Stimulated activated CD4-positive, alpha-beta T cell treated with anti-CD3 and anti-CD28 coated beads, Interleukin-12 subunit alpha, Interleukin-12 subunit beta, amount 100 ng/mL, for 4 hours (primary cell): ENCODE measurements around the gene ZNF662.

Experiments
- DNase-seq: peaks from one replicate; pipeline ENCODE4 v3.0.0-alpha.2; 2020

ZNF662 gene

GRCh38 chr3:42891042-42891441 lies 14.9 kb upstream of the ZNF662 start:
- no peak for DNase-seq

DNA sequence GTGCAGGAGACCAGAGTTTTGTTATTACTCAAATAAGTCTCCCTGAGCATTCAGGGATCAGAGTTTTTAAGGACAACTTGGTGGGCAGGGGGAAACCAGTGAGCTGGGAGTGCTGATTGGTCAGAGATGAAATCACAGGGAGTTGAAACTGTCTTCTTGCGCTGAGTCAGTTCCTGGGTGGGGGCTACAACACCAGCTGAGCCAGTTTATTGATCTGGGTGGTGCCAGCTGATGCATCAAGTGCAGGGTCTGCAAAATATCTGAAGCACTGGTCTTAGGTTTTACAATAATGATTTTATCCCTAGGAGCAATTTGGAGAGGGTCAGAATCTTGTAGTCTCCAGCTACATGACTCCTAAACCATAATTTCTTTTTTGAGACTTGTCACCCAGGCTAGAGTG lies 13.8 kb upstream of the ZNF662 start:
- DNase-seq = no peak

DNA sequence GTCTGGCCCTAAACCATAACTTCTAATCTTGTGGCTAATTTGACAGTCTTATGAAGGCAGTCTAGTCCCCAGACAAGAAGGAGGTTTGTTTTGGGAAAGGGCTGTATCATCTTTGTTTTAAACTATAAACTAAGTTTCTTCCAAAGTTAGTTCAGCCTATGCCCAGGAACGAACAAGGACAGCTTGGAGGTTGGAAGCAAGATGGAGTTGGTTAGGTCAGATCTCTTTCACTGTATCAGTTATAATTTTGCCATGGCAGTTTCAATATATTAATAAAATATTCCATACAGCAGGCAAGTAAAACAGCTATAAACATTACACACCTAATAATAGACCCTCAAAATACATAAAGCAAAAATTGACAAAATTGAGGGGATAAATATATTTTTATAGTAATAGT lies 13.1 kb upstream of the ZNF662 start:
- DNase-seq = no peak

GRCh38 chr3:42894698-42895579 lies 11.0 kb upstream of the ZNF662 start:
- no peak for DNase-seq

- no peak for DNase-seq
These were observed 10.4 kb upstream of the ZNF662 start for GRCh38 chr3:42895580-42895868.

GRCh38 chr3:42898896-42899675 lies 6.9 kb upstream of the ZNF662 start:
- no peak for DNase-seq

DNA sequence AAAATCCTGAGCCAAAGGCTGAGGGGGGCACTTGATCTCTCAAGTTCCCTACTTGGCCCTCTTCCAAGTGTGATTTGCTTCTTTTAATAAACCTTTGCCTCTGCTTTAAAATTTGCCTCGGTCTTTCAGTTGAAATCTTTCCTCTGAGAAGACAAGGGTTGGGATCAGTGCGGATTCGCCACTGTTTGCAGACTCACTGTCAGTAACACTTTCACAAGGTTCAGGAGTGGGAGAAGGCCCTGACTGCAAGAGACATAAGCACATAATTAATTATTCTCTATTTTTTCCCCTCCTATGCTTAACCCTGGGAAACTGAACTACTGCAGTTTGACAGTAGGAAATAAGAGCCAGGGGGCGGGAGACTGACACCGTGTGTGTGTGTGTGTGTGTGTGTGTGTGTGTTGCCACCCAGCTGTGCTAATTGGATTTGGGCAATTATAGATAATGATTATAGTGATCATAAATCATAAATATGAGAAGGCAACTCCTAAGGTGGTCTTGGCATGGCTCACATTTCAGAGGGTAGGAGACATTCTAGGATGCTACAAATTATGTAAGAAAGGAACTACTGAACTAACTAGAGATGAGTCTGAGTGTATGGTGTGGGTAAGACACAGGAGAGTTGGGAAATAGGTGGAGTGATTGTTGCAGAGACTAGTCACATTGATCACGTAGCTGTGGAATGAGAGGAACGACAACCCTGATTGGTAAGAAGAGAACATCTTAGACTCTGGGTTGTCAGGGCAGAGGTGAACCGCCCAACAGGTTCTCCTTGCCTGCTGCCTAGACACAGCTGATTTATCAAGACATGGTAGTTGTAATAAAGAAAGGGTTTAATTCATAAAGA lies 5.5 kb upstream of the ZNF662 start:
- DNase-seq = no peak

- no peak for DNase-seq
These were observed 4.9 kb upstream of the ZNF662 start for GRCh38 chr3:42901073-42901415.

GRCh38 chr3:42902257-42902656 lies 3.7 kb upstream of the ZNF662 start:
- DNase-seq = no peak

DNA sequence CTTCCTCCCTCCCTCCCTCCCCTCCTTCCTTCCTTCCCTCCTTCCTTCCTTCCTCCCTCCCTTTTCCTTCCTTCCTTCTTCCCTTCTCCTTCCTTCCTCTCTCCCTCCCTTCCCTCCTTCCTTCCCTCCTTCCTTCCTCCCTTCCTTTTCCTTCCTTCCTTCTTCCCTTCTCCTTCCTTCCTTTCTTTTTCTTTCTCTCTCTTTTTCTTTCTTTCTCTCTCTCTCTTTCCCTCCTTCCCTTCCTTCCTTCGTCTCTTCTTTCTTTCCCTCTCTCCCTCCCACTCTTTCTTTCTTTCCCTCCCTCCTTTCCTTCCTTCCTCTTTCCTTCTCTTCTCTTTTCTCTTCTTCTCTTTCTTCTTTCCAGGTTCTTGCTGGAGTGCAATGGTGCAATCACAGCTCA lies 1.9 kb upstream of the ZNF662 start:
- no peak for DNase-seq

DNA sequence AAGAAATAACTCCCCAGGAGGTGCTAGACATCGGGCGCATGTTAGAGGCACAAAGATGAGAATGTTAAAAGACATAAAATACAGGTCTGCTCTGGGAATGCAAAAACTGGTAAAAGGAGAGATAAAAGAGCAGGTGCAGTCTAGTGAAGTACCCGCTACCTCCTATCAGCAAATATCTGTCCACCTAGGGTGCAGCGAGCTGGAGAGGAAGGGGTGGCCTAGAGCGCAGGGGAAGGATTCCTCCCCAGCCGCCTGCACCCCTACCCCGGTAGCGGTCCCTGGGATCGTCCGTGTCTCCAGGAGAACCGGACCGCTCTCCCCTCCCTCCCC lies 237 bp upstream of the ZNF662 start:
- DNase-seq = no peak

DNA sequence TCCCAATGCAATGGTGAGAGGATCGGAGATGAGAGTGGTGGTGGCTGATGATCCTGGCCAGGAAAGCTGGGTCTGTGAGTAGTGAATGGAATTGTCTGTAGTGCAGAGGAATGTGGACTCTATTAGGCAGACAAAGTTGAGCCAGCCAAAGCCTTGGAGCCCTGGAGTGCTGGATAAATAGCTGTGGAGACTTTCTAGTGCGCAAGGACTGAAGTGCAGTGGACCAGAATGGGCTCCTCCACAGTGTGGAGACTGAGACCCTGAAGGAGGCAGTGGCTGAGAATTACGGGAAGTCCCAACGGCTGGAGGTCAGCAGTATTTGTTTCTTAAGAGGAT lies 874 bp downstream of the ZNF662 start:
- no peak for DNase-seq

- DNase-seq = no peak
These were observed 2.7 kb downstream of the ZNF662 start for GRCh38 chr3:42908675-42909074.

- no peak for DNase-seq
These were observed 5.6 kb downstream of the ZNF662 start for GRCh38 chr3:42911551-42911950.

DNA sequence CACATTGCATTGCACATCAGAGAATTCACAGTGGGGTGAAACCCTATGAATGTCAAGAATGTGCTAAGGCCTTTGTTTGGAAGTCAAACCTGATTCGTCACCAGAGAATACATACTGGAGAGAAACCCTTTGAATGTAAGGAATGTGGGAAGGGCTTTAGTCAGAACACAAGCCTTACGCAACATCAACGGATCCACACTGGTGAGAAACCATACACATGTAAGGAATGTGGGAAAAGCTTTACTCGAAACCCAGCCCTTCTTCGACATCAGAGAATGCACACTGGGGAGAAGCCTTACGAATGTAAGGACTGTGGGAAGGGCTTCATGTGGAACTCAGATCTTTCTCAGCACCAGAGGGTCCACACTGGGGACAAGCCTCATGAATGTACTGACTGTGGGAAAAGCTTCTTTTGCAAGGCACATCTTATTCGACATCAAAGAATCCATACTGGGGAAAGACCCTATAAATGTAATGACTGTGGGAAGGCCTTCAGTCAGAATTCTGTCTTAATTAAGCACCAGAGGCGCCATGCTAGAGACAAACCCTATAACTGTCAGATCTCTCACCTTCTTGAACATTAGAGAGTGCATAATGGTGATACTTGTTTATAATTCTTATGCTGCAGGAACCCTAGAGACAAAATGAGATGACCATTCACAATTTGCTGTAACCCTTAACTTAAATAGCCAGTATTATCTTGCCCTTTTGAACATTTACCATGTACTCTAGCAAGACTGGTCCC lies 9.0 kb downstream of the ZNF662 start:
- DNase-seq = no peak

DNA sequence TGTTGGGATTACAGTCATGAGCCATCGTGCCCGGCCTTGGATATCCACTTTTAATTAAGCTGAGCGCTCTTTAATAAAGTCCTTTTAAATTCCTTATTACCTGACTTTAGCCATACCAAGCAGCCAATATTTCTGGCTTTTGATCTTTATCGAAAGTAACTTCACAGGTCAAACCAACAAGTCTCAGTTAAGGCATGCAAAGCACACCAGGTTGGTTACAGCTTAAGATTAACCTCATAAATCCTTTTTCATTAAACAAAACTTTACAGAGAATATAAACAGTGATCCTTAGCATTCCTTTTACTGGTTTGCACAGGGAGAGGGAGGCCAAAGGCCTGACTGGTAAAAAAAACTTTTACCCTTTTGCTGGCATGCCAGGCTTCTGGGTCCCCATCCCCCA lies 17.7 kb downstream of the ZNF662 start:
- DNase-seq = no peak

DNA sequence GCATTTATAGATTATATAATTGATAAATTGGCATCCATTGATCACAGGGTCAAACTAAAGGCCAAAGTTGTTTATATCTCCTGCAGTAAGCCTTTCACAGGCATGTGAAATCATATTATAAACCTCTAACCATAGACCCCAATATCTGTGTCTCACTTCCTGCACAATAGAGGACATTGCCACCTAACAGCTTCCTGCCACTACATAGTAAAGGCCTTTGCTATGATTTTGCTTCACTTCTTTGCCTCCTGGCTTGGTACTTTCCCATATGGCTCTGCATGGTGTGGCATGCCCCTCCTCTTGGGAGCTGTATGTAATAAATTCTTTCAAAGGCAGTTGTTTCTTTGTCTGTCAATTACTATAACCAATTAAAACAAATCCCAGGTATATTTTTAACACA lies 20.4 kb downstream of the ZNF662 start:
- DNase-seq = no peak

GRCh38 chr3:42934111-42934510 lies 28.2 kb downstream of the ZNF662 start:
- no peak for DNase-seq

GRCh38 chr3:42934910-42935309 lies 29.0 kb downstream of the ZNF662 start:
- DNase-seq = no peak

DNA sequence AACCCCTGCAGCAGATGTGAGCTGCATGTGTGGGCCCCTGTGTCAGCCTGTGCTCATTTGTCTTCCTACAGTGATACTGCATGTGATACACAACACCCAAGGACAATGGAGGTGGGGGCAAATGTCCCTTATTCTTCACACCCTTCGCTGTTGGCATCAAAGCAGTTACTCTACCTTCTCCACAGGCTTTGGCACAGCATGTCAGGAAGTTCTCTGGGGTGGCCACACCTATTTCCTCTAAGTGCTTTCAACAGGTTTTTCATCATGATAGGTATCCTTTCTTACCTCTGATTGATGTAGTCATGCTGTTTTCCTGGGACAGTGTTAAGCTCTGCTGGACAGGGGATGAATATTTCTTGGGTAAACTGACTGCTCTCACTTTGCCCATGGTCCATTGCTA lies 29.5 kb downstream of the ZNF662 start:
- no peak for DNase-seq

- DNase-seq = no peak
These were observed 30.4 kb downstream of the ZNF662 start for GRCh38 chr3:42936157-42936981.

DNA sequence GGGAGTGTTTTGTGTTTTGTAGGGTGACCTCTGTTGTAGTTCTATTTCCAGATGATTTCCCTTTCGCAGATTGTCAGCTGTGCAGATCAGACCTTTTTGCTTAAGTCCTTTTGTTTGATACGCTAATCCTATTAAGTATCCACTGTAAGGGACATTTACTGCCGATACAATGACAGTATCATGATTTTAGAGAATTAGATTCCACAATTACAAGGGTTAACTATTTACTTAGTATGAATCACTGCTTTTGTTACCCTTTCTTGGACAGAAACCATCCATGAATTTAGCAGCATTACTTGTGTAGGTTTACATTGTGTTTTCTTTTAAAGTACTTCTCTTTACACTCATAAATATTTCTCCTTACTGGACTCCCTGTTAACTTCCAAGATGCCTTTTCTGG lies 31.4 kb downstream of the ZNF662 start:
- no peak for DNase-seq
